Hypothalamus (tissue), 51 donors: ENCODE results near the gene CCL25.

Source experiments
- DNase-seq, 51 donors: peaks; one replicate each; lab custom pipeline; 2025; lab: John Stamatoyannopoulos, UW

CCL25 gene

DNA sequence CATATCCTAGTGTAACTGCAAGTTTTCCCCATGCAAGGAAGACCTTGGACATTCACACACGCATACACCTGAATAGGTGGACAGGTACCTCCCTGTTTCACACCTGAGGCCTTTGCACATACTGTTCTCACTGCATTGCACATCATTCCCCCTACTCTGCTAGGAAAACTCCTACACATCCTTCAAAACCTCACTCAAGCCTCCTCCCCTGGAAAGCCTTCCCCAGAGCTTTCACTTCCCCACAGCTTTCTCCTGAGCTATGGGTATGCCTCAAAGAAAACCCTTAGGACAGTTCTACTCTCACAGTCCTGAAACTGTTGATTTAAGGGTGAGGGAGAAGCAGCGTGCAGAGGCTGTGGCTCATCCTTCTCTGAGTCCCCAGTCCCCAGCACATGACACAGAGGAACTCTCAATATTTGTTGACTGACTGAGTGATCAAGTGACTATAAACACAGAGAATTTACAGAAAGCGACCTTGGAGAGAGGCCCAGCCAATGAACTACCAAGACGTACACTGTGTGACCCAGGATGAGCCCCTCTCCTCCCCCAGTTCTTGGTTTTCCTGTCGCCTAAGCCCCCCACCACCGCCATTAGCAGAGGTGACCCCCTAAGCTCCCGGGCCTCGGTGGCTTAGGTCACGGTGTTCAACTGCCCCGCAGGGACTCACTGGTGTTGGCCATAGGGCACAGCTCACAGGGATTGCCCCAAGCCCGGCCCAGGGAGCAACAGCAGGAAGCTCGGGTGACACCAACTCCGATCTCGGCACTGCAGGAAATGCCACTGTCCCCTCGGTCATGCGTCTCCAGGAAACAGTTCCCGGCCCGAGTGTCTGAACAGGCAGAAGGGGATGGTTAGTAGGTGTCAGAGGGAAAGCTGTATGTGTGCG, 56.2 kb downstream of the CCL25 start:
- DNase-seq, result no peak

DNA sequence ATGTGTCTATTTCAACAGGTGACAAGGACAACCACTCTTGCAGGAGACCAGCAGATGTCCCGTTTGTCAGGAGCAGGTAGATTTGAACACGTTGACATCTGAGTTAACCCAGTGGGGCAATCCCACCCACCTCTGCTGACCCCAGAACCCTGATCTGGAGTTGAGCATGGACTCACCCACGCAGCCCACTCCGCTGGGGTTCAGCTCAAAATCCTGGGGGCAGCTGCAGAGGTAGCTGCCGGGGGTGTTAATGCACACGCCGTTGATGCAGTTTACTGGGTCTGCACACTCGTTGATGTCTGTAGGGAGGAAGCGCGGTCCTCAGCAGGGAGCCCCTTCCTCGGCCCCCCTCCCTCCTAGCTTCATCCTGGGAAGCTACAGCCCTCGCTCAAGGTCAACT, 56.9 kb downstream of the CCL25 start:
- no peak for DNase-seq

DNA sequence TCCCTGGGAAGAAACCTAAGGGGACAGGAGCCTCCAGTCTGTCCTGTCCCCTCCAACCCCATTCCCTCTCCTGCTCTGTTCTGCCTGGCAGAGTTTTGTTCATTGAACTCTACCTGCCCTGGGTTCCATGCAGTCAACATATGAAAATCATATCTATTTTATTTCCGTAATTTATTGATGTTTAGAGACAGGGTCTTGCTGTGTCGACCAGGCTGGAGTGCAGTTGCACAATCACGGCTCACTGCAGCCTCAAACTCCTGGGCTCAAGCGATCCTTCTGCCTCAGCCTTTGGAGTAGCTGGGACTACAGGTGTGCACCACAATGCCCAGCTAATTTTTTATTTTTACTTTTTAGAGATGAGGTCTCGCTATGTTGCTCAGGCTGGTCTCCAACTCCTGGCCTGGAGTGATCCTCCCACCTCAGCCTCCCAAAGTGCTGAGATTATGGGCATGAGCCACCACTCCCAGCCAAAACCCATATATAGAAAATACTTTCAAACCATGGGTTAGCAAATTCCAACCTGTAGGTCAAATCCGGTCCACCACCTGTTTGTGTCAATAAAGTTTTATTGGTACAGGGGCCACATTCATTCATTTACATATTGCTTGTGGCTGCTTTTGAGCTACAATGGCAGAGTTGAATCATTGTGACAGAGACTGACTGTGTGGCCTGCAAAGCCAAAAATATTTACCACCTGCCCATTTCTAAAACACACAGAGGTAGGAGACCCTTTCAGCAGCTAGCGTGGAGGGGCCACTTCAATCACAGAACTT, 57.5 kb downstream of the CCL25 start:
- DNase-seq, result no peak

DNA sequence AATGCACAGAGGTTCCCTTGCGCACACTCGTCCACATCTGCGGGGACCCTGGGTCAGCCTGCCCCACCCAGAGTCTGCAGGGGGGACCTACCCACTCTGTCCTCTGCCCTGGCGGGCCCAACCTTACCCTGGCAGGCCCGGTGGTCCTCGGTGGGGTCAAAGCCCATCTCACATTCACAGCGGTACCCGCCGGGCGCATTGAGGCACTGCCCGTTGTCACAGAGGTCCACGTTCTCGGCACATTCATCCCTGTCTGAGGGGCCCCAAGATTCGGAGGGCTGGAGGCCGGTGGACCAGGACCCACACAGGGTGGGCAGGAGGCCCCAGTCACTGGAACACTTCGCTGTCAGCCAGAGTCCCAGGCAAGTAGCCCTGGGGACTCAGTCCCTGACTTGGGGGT, 58.4 kb downstream of the CCL25 start:
- no peak for DNase-seq

DNA sequence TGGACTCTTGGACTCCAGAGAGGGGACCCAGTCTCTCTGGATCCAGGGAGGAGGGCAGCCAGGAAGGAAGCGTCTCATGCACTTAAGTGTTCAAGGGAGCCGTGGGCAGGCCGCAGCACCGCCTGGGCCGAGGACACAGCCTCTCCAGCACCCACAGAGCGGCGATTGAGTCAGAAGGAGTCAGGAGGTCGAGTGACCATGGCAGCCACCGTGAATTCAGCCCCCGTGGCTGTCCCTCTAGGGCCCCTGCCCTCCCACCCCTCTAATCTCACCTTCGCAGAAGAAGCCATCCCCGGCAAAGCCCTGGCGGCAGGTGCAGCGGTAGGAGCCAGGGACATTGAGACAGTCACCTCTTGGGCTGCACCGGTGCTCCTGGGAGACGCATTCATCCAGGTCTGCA, 58.8 kb downstream of the CCL25 start:
- no peak for DNase-seq
